ENCODE data around the gene CCDC89.

The CCDC89 gene

GRCh38 chr11:85685820-85686459 lies at the start of gene CCDC89:
CCDC89 (minus strand) TSS chr11:85686195; CDS start chr11:85686130, 65 bp downstream.
- DNase-seq, result peak; percentile 37

- DNase-seq, result no peak
Observed at GRCh38 chr11:85732965-85733364, 47.0 kb upstream of the CCDC89 start.

GRCh38 chr11:85726381-85726780 lies 40.4 kb upstream of the CCDC89 start:
- no peak for DNase-seq

- DNase-seq, result no peak
Observed at GRCh38 chr11:85725510-85726258, 39.7 kb upstream of the CCDC89 start.

- DNase-seq, result no peak
Observed at GRCh38 chr11:85724748-85725465, 38.9 kb upstream of the CCDC89 start.

GRCh38 chr11:85723088-85723487 lies 37.1 kb upstream of the CCDC89 start:
- no peak for DNase-seq

- DNase-seq, result no peak
Observed at GRCh38 chr11:85721191-85721590, 35.2 kb upstream of the CCDC89 start.

GRCh38 chr11:85718991-85719807 lies 33.2 kb upstream of the CCDC89 start:
- no peak for DNase-seq

GRCh38 chr11:85718126-85718943 lies 32.3 kb upstream of the CCDC89 start:
- no peak for DNase-seq

GRCh38 chr11:85717429-85717828 lies 31.4 kb upstream of the CCDC89 start:
- DNase-seq, result no peak

GRCh38 chr11:85712953-85713352 lies 27.0 kb upstream of the CCDC89 start:
- no peak for DNase-seq

- DNase-seq, result no peak
Observed at GRCh38 chr11:85710917-85711316, 24.9 kb upstream of the CCDC89 start.

- DNase-seq, result no peak
Observed at GRCh38 chr11:85709941-85710702, 24.1 kb upstream of the CCDC89 start.

- DNase-seq, result no peak
Observed at GRCh38 chr11:85705800-85706199, 19.8 kb upstream of the CCDC89 start.

- DNase-seq, result no peak
Observed at GRCh38 chr11:85704967-85705366, 19.0 kb upstream of the CCDC89 start.

GRCh38 chr11:85699957-85700741 lies 14.2 kb upstream of the CCDC89 start:
- no peak for DNase-seq

- DNase-seq, result no peak
Observed at GRCh38 chr11:85698195-85698594, 12.2 kb upstream of the CCDC89 start.

GRCh38 chr11:85697747-85698146 lies 11.8 kb upstream of the CCDC89 start:
- no peak for DNase-seq

GRCh38 chr11:85695546-85695945 lies 9.6 kb upstream of the CCDC89 start:
- DNase-seq, result no peak

- DNase-seq, result no peak
Observed at GRCh38 chr11:85694385-85694980, 8.5 kb upstream of the CCDC89 start.

Data from NCI-H1092 (cell line).